GM19023 (cell line): ENCODE measurements around the gene IL5RA.

ENCODE experiments used
- ATAC-seq: cut with Tn5 transposase; IDR thresholded peaks from one replicate; pipeline ENCODE4 v1.9.1; 2021; ENCODE audit warnings: mild to moderate bottlenecking, moderate library complexity; ENCODE audit not compliant: unreplicated experiment

The IL5RA gene

DNA sequence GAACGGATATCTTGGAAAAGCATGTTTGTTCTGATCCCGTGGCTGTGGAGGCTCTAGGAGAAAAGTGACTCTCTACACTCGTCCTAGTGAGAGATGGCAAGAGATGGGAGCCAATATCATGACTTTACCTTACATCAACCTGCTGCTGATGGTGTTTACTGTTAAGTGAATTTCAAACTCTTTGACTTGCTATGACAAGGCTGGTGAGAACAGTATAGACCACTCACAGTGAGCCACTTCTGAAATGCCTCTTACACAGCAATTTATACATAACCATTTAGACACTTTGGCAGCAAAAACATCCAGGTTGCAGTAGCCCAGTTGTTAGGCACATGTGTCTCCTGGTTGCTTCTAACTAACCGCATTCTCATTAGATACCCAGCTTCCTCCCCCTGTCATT, 43.3 kb downstream of the IL5RA start:
- ATAC-seq = no peak

GRCh38 chr3:3066378-3066777, 43.8 kb downstream of the IL5RA start:
- peak; percentile 59 for ATAC-seq

GRCh38 chr3:3065876-3066275, 44.3 kb downstream of the IL5RA start:
- ATAC-seq = no peak

DNA sequence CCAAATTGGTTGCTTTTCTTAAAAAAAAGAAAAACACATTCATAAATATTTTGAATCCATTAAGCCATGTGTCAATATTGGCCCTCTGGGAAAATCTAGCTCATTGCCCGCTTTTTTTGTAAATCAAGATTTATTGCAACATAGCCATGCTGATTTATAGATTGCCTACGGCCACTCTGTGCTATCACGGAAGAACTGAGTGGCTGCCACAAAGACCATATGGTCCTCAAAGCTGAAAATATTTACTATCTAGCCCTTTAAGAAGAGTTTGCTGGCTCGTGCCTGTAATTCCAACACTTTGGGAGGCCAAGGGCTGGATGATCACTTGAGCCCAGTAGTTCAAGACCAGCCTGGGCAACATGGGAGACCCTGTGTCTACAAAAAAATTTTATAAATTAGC, 45.9 kb downstream of the IL5RA start:
- no peak for ATAC-seq

- ATAC-seq = no peak
Measured at GRCh38 chr3:3059645-3060044, 50.5 kb downstream of the IL5RA start.

GRCh38 chr3:3053974-3054373, 56.2 kb downstream of the IL5RA start:
- ATAC-seq = no peak

- ATAC-seq = no peak
Measured at GRCh38 chr3:3038201-3038991, 71.8 kb downstream of the IL5RA start.

GRCh38 chr3:3037156-3037555, 73.0 kb downstream of the IL5RA start:
- no peak for ATAC-seq

DNA sequence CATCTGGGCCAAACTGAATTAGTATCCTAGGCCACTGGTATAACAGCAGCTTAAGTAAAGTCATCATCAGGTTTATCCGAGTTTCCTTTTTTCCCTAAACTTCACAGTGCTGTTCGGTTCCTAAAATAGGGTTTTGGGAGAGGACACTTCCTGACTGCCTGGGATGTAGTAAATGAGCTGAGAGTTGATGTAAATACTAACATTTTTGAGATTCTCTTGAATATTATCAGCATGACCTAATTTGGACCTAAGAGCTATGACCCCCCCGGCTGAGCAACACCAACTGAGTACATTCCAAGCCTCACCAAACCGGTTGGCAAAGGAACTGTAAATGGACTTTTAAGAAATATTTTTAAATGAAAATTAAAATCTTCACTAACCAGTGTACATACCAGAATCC, 78.8 kb downstream of the IL5RA start:
- ATAC-seq = no peak

DNA sequence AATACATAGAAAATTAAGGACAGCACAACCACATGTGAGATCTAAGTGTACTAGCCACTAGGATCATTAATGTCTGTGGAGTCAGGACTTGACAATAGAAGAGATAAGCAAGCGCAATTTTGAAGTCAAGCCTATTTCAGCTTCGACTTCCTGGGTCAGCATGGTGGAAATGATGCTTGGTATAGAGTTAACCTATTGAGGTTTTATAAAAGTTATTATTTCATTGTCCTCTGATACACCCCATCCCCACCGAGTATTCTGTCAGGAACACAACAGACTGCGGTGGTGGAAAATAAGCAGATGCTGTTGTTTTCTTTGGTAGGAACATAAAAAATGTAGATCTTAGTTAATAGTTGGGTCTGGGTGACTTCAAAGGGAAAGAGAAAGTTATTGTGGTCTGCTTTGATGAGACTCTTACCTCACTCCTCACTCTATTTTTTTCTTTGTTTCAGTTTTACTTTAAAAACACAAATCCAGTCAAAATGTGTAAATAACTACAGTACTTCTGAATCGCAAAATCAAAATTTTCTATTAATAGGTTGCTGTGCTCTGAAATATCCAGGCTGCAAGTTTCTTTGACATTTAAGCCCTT, 82.1 kb downstream of the IL5RA start:
- ATAC-seq = peak; percentile 80

DNA sequence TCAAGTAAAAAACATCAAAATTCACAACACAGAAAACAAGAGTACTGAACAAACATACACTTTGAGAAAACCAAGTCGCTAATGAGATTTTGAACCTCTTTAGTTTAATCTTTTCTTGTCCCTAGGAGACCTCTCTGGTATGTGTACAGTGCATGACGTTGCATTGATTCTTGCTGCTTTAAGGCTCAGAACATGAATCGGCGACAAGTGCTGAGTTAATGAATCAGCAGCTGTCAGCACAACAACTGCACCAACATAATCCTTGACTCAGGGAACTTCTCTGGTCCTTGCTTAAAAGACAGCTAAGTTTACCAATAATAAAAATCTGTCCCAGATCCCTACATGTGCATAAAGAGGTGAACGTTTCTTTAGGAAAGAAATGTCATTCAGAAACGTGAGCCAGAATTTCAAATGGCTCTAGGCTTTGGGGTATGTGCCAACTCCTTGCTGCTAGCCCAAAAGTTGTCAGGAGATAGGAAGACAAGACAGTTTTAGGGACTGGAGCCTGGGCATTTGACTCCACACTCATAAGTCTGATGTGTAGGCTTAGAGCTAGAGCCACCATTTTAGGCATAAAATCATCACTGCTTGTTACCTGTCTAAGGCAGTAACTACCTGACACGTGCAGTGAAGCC, 86.9 kb downstream of the IL5RA start:
- no peak for ATAC-seq

- no peak for ATAC-seq
Measured at GRCh38 chr3:3020209-3020608, 90.0 kb downstream of the IL5RA start.
